HCT116 (cell line): ENCODE results near the gene ATP6V0D1.

Source experiments
- CEBPB ChIP-seq: IDR thresholded peaks from 2 replicates; pipeline ENCODE4 v1.6.1; 2012; ENCODE audit warnings: low read depth
- EZH2phosphoT487 ChIP-seq: fragments of 200-600 bp; IDR thresholded peaks from 2 replicates; pipeline ENCODE4 v1.6.1; 2018; ENCODE audit warnings: antibody characterized with exemption, borderline replicate concordance
- TF ChIP-seq, protein P1 (sequence below), 3 experiments: fragments of 200-600 bp in 1 of 3; sonication (generic) in 1 of 3; IDR thresholded peaks in 2 of 3; conservative IDR thresholded peaks in 1 of 3; 2 replicates each; pipeline ENCODE4 v1.5.1; 2012 to 2017; ENCODE audit warnings: low read depth in 2 of 3, low read length in 2 of 3, antibody characterized with exemption in 1 of 3, borderline replicate concordance in 1 of 3, control low read depth in 1 of 3, mild to moderate bottlenecking in 1 of 3, mixed read lengths in 1 of 3, mixed run types in 1 of 3, moderate library complexity in 1 of 3; ENCODE audit not compliant: insufficient read depth in 1 of 3

DNA sequence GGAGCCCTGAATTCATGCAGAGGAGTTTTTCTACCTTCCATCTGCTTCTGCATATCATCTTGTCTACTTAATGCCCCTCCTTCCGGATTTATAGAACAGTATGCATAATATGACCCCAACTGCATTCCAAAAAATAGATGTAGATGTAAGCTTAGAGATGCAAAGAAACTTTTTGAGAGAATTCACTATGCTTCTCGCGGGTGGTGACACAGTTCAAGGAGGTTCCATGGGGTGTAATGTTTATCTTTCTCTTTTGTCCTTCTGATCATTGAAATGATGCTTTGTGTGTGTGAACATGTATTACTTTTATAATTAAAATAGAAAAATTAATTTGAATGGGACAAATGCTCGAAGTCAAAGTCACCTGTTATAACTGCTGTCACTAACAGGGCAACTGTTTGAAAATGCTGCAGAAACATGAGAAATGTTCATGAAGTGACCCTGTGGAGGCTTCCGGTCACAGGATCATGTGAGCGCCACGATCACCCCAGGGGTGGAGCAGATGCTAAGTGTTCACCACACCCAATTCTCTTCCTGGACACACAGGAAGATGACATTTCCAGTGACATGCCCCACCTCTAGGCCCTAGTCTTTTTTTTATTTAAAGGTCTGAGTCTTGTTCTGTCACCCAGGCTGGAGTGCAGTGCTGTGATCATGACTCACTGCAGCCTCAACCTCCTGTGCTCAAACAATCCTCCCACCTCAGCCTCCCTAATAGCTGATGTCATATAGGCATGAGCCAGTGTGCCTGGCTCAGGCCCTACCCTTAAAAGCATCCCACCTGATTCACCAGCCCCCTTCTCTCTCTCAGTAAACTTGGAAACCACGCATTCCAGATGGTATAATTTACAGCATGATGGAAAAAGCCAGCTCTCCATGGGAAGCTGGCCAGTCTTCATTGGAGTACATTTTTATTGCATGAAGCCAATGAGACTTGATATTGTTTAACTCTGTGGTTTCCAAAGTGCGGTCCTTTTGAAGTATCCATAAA lies 23.4 kb upstream of the ATP6V0D1 start:
- TF ChIP-seq CEBPB (no peak), EZH2phosphoT487 (no peak)
- TF ChIP-seq, protein P1, sequence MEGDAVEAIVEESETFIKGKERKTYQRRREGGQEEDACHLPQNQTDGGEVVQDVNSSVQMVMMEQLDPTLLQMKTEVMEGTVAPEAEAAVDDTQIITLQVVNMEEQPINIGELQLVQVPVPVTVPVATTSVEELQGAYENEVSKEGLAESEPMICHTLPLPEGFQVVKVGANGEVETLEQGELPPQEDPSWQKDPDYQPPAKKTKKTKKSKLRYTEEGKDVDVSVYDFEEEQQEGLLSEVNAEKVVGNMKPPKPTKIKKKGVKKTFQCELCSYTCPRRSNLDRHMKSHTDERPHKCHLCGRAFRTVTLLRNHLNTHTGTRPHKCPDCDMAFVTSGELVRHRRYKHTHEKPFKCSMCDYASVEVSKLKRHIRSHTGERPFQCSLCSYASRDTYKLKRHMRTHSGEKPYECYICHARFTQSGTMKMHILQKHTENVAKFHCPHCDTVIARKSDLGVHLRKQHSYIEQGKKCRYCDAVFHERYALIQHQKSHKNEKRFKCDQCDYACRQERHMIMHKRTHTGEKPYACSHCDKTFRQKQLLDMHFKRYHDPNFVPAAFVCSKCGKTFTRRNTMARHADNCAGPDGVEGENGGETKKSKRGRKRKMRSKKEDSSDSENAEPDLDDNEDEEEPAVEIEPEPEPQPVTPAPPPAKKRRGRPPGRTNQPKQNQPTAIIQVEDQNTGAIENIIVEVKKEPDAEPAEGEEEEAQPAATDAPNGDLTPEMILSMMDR (IDR thresholded peaks at IDR 0.05 in 2 of 3, conservative IDR thresholded peaks at IDR 0.05 in 1 of 3; ENCODE audit: borderline replicate concordance in 1 of 3, insufficient read depth in 1 of 3, low read depth in 2 of 3, low read length in 2 of 3): no peak
